H1 (cell line): ENCODE data around the gene RAPH1. TPM values are rescaled to one million over a fixed set of nuclear protein-coding genes. Genes with fewer than 3 reads are reported as not detected.

Experiments
- CTCF ChIA-PET: fragments of 300-600 bp; sonication (Branson Sonifier 250); formaldehyde crosslinking; loops from one replicate; lab custom pipeline; 2021; ENCODE audit not compliant: partially characterized antibody; lab: Charles Lee
- POLR2A ChIA-PET: fragments of 300-600 bp; sonication (Branson Sonifier 250); formaldehyde crosslinking; loops from one replicate; lab custom pipeline; 2021; ENCODE audit warnings: inconsistent platforms; ENCODE audit not compliant: partially characterized antibody; lab: Charles Lee
- DNase-seq, 2 experiments: peaks; one replicate each; pipeline versions ENCODE4 v3.0.0 to v3.0.0-alpha.2; 2010 to 2022; ENCODE audit warnings: low spot score in 2 of 2, low read depth in 1 of 2, mixed read lengths in 1 of 2
- FAIRE-seq: peaks from 2 replicates; lab custom pipeline; 2011; peaks lifted over from hg19 to GRCh38; lab: Jason Lieb, UNC
- H2AFZ ChIP-seq: 2 replicates; pipeline ENCODE4 v1.8.1; 2012; ENCODE audit warnings: low read length, inconsistent platforms
- H2AK5ac ChIP-seq: 2 replicates; pipeline ENCODE4 v1.6.1; 2013; ENCODE audit warnings: low read depth, low read length
- H2BK120ac ChIP-seq: replicated peaks from 2 replicates; pipeline ENCODE3; 2013; ENCODE audit warnings: low read depth, low read length, inconsistent platforms
- H2BK12ac ChIP-seq: 2 replicates; pipeline ENCODE4 v1.6.1; 2013; ENCODE audit warnings: low read depth, low read length
- H2BK15ac ChIP-seq: 2 replicates; pipeline ENCODE4 v1.6.1; 2013; ENCODE audit warnings: low read length
- H2BK20ac ChIP-seq: 2 replicates; pipeline ENCODE4 v1.6.1; 2013; ENCODE audit warnings: low read length
- H2BK5ac ChIP-seq: 2 replicates; pipeline ENCODE4 v1.6.1; 2013; ENCODE audit warnings: low read depth, low read length
- H3K14ac ChIP-seq: 2 replicates; pipeline ENCODE4 v1.6.1; 2013; ENCODE audit warnings: inconsistent platforms; ENCODE audit not compliant: insufficient read length
- H3K18ac ChIP-seq: 2 replicates; pipeline ENCODE4 v1.6.1; 2013; ENCODE audit warnings: low read length; ENCODE audit errors: extremely low read depth
- H3K23ac ChIP-seq: 2 replicates; pipeline ENCODE4 v1.6.1; 2013; ENCODE audit warnings: inconsistent platforms; ENCODE audit not compliant: insufficient read length
- H3K23me2 ChIP-seq: 2 replicates; pipeline ENCODE4 v1.6.1; 2013; ENCODE audit warnings: low read depth, low read length
- H3K27ac ChIP-seq: 2 replicates; pipeline ENCODE4 v1.6.1; 2011; ENCODE audit warnings: low read depth, low read length, inconsistent platforms
- H3K27me3 ChIP-seq, 4 experiments: replicated peaks in 1 of 4; 1 replicate in 1 of 4; 2 replicates in 3 of 4; pipeline versions ENCODE4 v1.6.1 to v1.8.1; 2011 to 2013; ENCODE audit warnings: low read length in 3 of 4, mild to moderate bottlenecking in 3 of 4, inconsistent platforms in 2 of 4, mixed read lengths in 2 of 4, moderate library complexity in 1 of 4; ENCODE audit not compliant: control insufficient read depth in 3 of 4, insufficient read depth in 3 of 4; ENCODE audit errors: extremely low read depth in 1 of 4
- H3K36me3 ChIP-seq, 4 experiments: 2 replicates each; pipeline versions ENCODE4 v1.6.1 to v1.8.1; 2011 to 2013; ENCODE audit warnings: mild to moderate bottlenecking in 4 of 4, low read length in 3 of 4, moderate library complexity in 2 of 4, control low read depth in 1 of 4, inconsistent platforms in 1 of 4; ENCODE audit not compliant: insufficient read depth in 4 of 4, control insufficient read depth in 2 of 4
- H3K4ac ChIP-seq: replicated peaks from 2 replicates; pipeline ENCODE3; 2013; ENCODE audit warnings: low read length, low read depth, mixed read lengths, inconsistent platforms; ENCODE audit not compliant: insufficient read length
- H3K4me1 ChIP-seq, 4 experiments: replicated peaks in 1 of 4; 1 replicate in 1 of 4; 2 replicates in 3 of 4; pipeline versions ENCODE4 v1.6.1 to v1.8.1; 2011 to 2013; ENCODE audit warnings: low read length in 3 of 4, inconsistent platforms in 2 of 4, mixed read lengths in 1 of 4; ENCODE audit not compliant: insufficient read depth in 4 of 4, control insufficient read depth in 3 of 4
- H3K4me2 ChIP-seq, 2 experiments: 2 replicates each; pipeline versions ENCODE4 v1.6.1 to v1.8.1; 2011 to 2013; ENCODE audit warnings: low read depth in 2 of 2, low read length in 2 of 2, control low read depth in 1 of 2, inconsistent platforms in 1 of 2, mild to moderate bottlenecking in 1 of 2; ENCODE audit not compliant: insufficient read depth in 1 of 2
- H3K4me3 ChIP-seq, 4 experiments: fragments of 200-600, 300-600 bp in 1 of 4; sonication (generic), shearing (Covaris generic), sonication (Bioruptor Twin) in 1 of 4; 2 replicates each; pipeline versions ENCODE4 v1.5.1 to v1.8.1; 2011 to 2016; ENCODE audit warnings: low read length in 4 of 4, low read depth in 3 of 4, control low read depth in 2 of 4, inconsistent platforms in 2 of 4, mild to moderate bottlenecking in 2 of 4, mixed read lengths in 1 of 4, moderate library complexity in 1 of 4; ENCODE audit not compliant: insufficient read depth in 2 of 4; ENCODE audit errors: extremely low read depth in 1 of 4
- H3K56ac ChIP-seq: replicated peaks from 2 replicates; pipeline ENCODE3; 2013; ENCODE audit warnings: low read depth, mild to moderate bottlenecking, mixed read lengths, low read length, inconsistent platforms; ENCODE audit not compliant: insufficient read length
- H3K79me1 ChIP-seq: 2 replicates; pipeline ENCODE4 v1.6.1; 2013; ENCODE audit warnings: low read depth, low read length, control low read depth
- H3K79me2 ChIP-seq, 2 experiments: 2 replicates each; pipeline versions ENCODE4 v1.6.1 to v1.8.1; 2012 to 2013; ENCODE audit warnings: low read length in 2 of 2, mild to moderate bottlenecking in 2 of 2, inconsistent platforms in 1 of 2; ENCODE audit not compliant: insufficient read depth in 2 of 2, control insufficient read depth in 1 of 2
- H3K9ac ChIP-seq, 4 experiments: replicated peaks in 1 of 4; 1 replicate in 1 of 4; 2 replicates in 3 of 4; pipeline versions ENCODE4 v1.6.1 to v1.8.1; 2011 to 2013; ENCODE audit warnings: low read depth in 3 of 4, low read length in 3 of 4, control low read depth in 2 of 4, mild to moderate bottlenecking in 2 of 4, moderate library complexity in 2 of 4, inconsistent platforms in 1 of 4; ENCODE audit errors: extremely low read depth in 1 of 4
- H3K9me3 ChIP-seq, 2 experiments: 2 replicates each; pipeline versions ENCODE4 v1.6.1 to v1.8.1; 2012 to 2013; ENCODE audit warnings: mild to moderate bottlenecking in 2 of 2, moderate library complexity in 2 of 2, control low read depth in 1 of 2, inconsistent platforms in 1 of 2, low read depth in 1 of 2, low read length in 1 of 2, mixed read lengths in 1 of 2; ENCODE audit not compliant: insufficient read depth in 2 of 2
- H4K20me1 ChIP-seq, 2 experiments: replicated peaks in 1 of 2; 2 replicates each; pipeline versions ENCODE3 to v1.8.1; 2011 to 2013; ENCODE audit warnings: inconsistent platforms in 2 of 2, low read length in 2 of 2, mild to moderate bottlenecking in 1 of 2; ENCODE audit not compliant: insufficient read depth in 2 of 2, control insufficient read depth in 1 of 2
- H4K5ac ChIP-seq: 2 replicates; pipeline ENCODE4 v1.6.1; 2013; ENCODE audit warnings: low read length, low read depth, mixed read lengths, inconsistent platforms; ENCODE audit not compliant: insufficient read length
- H4K8ac ChIP-seq: 2 replicates; pipeline ENCODE4 v1.8.0; 2013; ENCODE audit warnings: mild to moderate bottlenecking, moderate library complexity, low read length, inconsistent platforms; ENCODE audit not compliant: insufficient read depth; ENCODE audit errors: extremely low read depth
- H4K91ac ChIP-seq: replicated peaks from 2 replicates; pipeline ENCODE3; 2013; ENCODE audit warnings: low read length, mixed read lengths, inconsistent platforms; ENCODE audit not compliant: insufficient read length
- CBX5 ChIP-seq: fragments of 300-800, 300-1000 bp; sonication (generic); IDR thresholded peaks from 2 replicates; pipeline ENCODE4 v1.7.1; 2016; ENCODE audit warnings: antibody characterized with exemption, low read length, low read depth
- CHD2 ChIP-seq: IDR thresholded peaks from 2 replicates; pipeline ENCODE4 v1.6.1; 2012; ENCODE audit warnings: low read length, improper control_type of control experiment
- EGR1 ChIP-seq: IDR thresholded peaks from 2 replicates; pipeline ENCODE4 v1.6.1; 2011; ENCODE audit warnings: low read depth, low read length, borderline replicate concordance
- GABPA ChIP-seq: IDR thresholded peaks from 2 replicates; pipeline ENCODE4 v1.6.1; 2011; ENCODE audit warnings: mild to moderate bottlenecking, low read length, moderate library complexity, borderline replicate concordance; ENCODE audit not compliant: insufficient read depth
- KDM1A ChIP-seq: fragments of 200-600, 300-600 bp; sonication (generic); IDR thresholded peaks from 2 replicates; pipeline ENCODE4 v1.7.1; 2016; ENCODE audit warnings: mild to moderate bottlenecking, low read length, borderline replicate concordance
- SIX5 ChIP-seq: IDR thresholded peaks from 2 replicates; pipeline ENCODE4 v1.6.1; 2011; ENCODE audit warnings: mild to moderate bottlenecking, low read depth, low read length
- TBP ChIP-seq: IDR thresholded peaks from 2 replicates; pipeline ENCODE4 v1.6.1; 2011; ENCODE audit warnings: low read depth, low read length, improper control_type of control experiment
- WGBS, 2 experiments: shearing (Covaris generic) in 1 of 2; methylation state at CpG; one replicate each; pipeline versions ENCODE4 v1.1.6 to v1.1.7; 2013 to 2015; ENCODE audit warnings: low lambda C conversion rate in 2 of 2, mixed read lengths in 2 of 2, inconsistent platforms in 1 of 2, low coverage in 1 of 2, missing lambda C conversion rate in 1 of 2; ENCODE audit not compliant: insufficient replicate concordance in 2 of 2, insufficient coverage in 1 of 2, insufficient read length in 1 of 2; ENCODE audit errors: extremely low coverage in 1 of 2, missing lambda C conversion rate in 1 of 2; 5-methylcytosine and 5-hydroxymethylcytosine counted together
- polyA plus RNA-seq, 7 experiments: library from polyadenylated mRNA; depleted of rRNA in 3 of 7; stranded (reverse) in 5 of 7; unstranded in 2 of 7; fragments of >200 nt in 5 of 7; fragments of 200-250 nt in 2 of 7; gene quantifications; 1 replicate in 5 of 7; 2 replicates in 1 of 7; 4 replicates in 1 of 7; pipeline versions ENCODE4 v1.2.1 to v1.2.3, GENCODE V29; 2011 to 2013; ENCODE audit warnings: missing spikeins in 2 of 7, mixed read lengths in 2 of 7
- total RNA-seq: library from RNA; stranded (reverse); fragmentation: NEBNext Ultra II Directional; extraction: Animal tissue kit (Norgen Biotek cat#: 25700); gene quantifications from 2 replicates; pipeline ENCODE4 v1.2.1, GENCODE V29; 2021
- TF ChIP-seq, protein P1 (sequence below): IDR thresholded peaks from 2 replicates; pipeline ENCODE4 v1.6.1; 2011; ENCODE audit warnings: low read length, improper control_type of control experiment
- TF ChIP-seq, protein P2 (sequence below), 3 experiments: IDR thresholded peaks; 1 replicate in 2 of 3; 2 replicates in 1 of 3; pipeline versions ENCODE4 v1.5.1 to v1.6.1; 2011; ENCODE audit warnings: low read length in 3 of 3, mild to moderate bottlenecking in 3 of 3, inconsistent platforms in 2 of 3, low read depth in 1 of 3, moderate library complexity in 1 of 3; ENCODE audit not compliant: insufficient read depth in 1 of 3; ENCODE audit errors: control extremely low read depth in 1 of 3

The RAPH1 gene
- total and polyA plus RNA-seq, 2 of the 8 experiments (the other 6 are each of a cell fraction or from before 2014, with no cell fraction given) = 3.8 to 27.4 TPM

DNA sequence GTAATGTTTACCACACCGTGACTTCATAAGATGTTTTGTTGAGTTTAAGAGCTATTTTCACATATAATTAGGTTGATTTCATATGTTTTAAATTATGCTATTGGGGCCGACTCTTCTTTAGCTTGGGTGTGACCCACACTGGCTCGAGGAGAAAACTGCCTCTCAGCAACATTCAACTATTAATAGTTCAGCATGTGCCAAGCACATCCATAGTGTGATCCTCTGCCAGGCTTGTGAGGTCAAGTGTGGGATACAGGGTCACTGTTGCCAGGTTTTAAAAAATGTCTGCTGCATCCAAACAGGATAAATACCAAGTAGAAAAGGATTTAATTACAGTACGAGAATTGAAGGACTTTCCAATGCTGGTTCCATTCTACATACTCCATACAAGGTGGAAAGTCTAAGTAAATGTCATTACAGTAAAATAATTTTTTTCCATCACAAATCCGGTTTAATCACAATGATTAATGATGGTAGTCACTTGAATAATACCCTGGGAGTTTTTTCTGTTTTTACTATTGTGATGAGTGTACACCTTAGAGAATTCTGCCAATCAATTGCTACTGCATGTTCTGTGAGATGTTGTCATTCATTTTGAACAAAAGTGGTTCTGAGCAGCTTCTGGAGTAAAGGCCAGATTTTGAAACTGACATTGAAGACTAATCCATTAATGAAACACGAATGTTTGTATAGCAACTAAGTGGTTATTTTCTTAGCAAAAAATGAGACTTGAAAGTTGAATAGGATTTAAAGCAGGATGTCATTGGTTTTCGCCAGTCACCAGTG is 122.4 kb downstream of the RAPH1 start:
- Histone ChIP-seq H2BK5ac (no peak overlapping the region), H3K9me3 (no peaks in the 10 kb centered on the region), H3K4me2 (no peak overlapping the region), H3K79me2 (no peaks in the 10 kb centered on the region), H4K8ac (no peak overlapping the region), H2BK20ac (no peak overlapping the region), H3K27me3 (no peaks in the 10 kb centered on the region), H4K20me1 (no peaks in the 10 kb centered on the region), H2AFZ (no peak overlapping the region), H3K56ac (no peak overlapping the region), H2BK120ac (no peak overlapping the region), H3K27ac (no peak overlapping the region), H2BK15ac (no peak overlapping the region), H3K23ac (no peak overlapping the region), H2AK5ac (no peak overlapping the region), H3K4ac (no peak overlapping the region), H3K14ac (no peak overlapping the region), H3K9ac (no peak overlapping the region), H3K23me2 (no peaks in the 10 kb centered on the region), H3K18ac (no peak overlapping the region), H4K91ac (no peak overlapping the region), H3K4me1 (no peaks in the 10 kb centered on the region), H3K36me3 (peaks cover 8 to 37% (median 30%) of the 10 kb centered on the region in 4 experiments), H3K4me3 (no peak overlapping the region), H2BK12ac (no peak overlapping the region), H4K5ac (no peak overlapping the region), H3K79me1 (no peaks in the 10 kb centered on the region)
- 76% methylated on average over 7 of the region's 7 CpGs; no CpG with 5 or more reads in 1 of the 2 experiments for WGBS, 2 experiments
- FAIRE-seq (no peak), DNase-seq (no peak)
- ChIA-PET CTCF (interaction anchor here (0.8 to 1.4 kb wide), 3 partner anchors 13 to 403 kb away, joined by 3 read pairs; no protein-coding TSS in a partner anchor), POLR2A (no interaction called here)
- no peak for TF ChIP-seq GABPA
- TF ChIP-seq, protein P1, sequence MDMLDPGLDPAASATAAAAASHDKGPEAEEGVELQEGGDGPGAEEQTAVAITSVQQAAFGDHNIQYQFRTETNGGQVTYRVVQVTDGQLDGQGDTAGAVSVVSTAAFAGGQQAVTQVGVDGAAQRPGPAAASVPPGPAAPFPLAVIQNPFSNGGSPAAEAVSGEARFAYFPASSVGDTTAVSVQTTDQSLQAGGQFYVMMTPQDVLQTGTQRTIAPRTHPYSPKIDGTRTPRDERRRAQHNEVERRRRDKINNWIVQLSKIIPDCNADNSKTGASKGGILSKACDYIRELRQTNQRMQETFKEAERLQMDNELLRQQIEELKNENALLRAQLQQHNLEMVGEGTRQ = no peak
- TF ChIP-seq CHD2 = no peak
- no peak for TF ChIP-seq SIX5
- no peak for TF ChIP-seq TBP
- no peak for TF ChIP-seq CBX5
- TF ChIP-seq, protein P2, sequence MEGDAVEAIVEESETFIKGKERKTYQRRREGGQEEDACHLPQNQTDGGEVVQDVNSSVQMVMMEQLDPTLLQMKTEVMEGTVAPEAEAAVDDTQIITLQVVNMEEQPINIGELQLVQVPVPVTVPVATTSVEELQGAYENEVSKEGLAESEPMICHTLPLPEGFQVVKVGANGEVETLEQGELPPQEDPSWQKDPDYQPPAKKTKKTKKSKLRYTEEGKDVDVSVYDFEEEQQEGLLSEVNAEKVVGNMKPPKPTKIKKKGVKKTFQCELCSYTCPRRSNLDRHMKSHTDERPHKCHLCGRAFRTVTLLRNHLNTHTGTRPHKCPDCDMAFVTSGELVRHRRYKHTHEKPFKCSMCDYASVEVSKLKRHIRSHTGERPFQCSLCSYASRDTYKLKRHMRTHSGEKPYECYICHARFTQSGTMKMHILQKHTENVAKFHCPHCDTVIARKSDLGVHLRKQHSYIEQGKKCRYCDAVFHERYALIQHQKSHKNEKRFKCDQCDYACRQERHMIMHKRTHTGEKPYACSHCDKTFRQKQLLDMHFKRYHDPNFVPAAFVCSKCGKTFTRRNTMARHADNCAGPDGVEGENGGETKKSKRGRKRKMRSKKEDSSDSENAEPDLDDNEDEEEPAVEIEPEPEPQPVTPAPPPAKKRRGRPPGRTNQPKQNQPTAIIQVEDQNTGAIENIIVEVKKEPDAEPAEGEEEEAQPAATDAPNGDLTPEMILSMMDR (IDR thresholded peaks at IDR 0.05; ENCODE audit: control extremely low read depth in 1 of 3, insufficient read depth in 1 of 3, low read depth in 1 of 3, low read length in 3 of 3) = no peak
- no peak for TF ChIP-seq EGR1
- no peak for TF ChIP-seq KDM1A
